Activated naive CD8-positive, alpha-beta T cell treated with anti-CD3 and anti-CD28 coated beads, Interleukin-2, amount 50 U/mL, for 24 hours (primary cell): ENCODE measurements around the gene CHST9.
"Not testable (repeated sequence)": the region's sequence is repeated elsewhere in the genome, so short reads cannot be mapped to it uniquely, and the experiment has no call there.

Experiments
- ATAC-seq: fragments of 150-1000 bp; cut with Tn5 transposase; one replicate; pipeline ENCODE4 v1.10.0; 2021
- DNase-seq: peaks from one replicate; pipeline ENCODE4 v3.0.0; 2021
- H3K27ac Mint-ChIP-seq: one replicate; pipeline ENCODE4 v1.8.0; 2021; ENCODE audit warnings: mild to moderate bottlenecking, mixed read lengths
- H3K27me3 Mint-ChIP-seq: one replicate; pipeline ENCODE4 v1.8.0; 2021; ENCODE audit warnings: mixed read lengths
- H3K36me3 Mint-ChIP-seq: one replicate; pipeline ENCODE4 v1.8.0; 2021; ENCODE audit warnings: low read depth, mixed read lengths
- H3K4me1 Mint-ChIP-seq: one replicate; pipeline ENCODE4 v1.8.0; 2021; ENCODE audit warnings: mixed read lengths
- H3K4me3 Mint-ChIP-seq: one replicate; pipeline ENCODE4 v1.8.0; 2021; ENCODE audit warnings: mild to moderate bottlenecking, moderate library complexity, mixed read lengths
- H3K9me3 Mint-ChIP-seq: one replicate; pipeline ENCODE4 v1.8.0; 2021; ENCODE audit warnings: mixed read lengths

CHST9 gene, protein sequence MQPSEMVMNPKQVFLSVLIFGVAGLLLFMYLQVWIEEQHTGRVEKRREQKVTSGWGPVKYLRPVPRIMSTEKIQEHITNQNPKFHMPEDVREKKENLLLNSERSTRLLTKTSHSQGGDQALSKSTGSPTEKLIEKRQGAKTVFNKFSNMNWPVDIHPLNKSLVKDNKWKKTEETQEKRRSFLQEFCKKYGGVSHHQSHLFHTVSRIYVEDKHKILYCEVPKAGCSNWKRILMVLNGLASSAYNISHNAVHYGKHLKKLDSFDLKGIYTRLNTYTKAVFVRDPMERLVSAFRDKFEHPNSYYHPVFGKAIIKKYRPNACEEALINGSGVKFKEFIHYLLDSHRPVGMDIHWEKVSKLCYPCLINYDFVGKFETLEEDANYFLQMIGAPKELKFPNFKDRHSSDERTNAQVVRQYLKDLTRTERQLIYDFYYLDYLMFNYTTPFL

GRCh38 chr18:27185025-27185763 lies at the start of gene CHST9:
Gene CHST9 (minus strand): TSS chr18:27185308. CDS start chr18:27142809, 42,499 bp downstream.
- peak; percentile 28 for ATAC-seq
- Mint-ChIP-seq H3K27me3 (peaks cover 31% of the 10 kb centered on the region), H3K4me1 (no peaks in the 10 kb centered on the region), H3K4me3 (no peak within 1 kb of the TSS), H3K36me3 (peaks cover 3% of the 10 kb centered on the region), H3K9me3 (peaks cover 11% of the 10 kb centered on the region), H3K27ac (no peak within 1 kb of the TSS)
- DNase-seq, result no peak

- ATAC-seq, result not testable (repeated sequence)
Measured at GRCh38 chr18:27232355-27232754, 47.2 kb upstream of the CHST9 start.

GRCh38 chr18:27231671-27232070 lies 46.6 kb upstream of the CHST9 start:
- H3K4me1 Mint-ChIP-seq, DNase-seq, H3K36me3 Mint-ChIP-seq, H3K27me3 Mint-ChIP-seq, ATAC-seq, H3K27ac Mint-ChIP-seq, H3K4me3 Mint-ChIP-seq: not testable (repeated sequence)
- peaks cover 10% of the 10 kb centered on the region for H3K9me3 Mint-ChIP-seq

More at GRCh38 chr18:27232355-27232754, 47.2 kb upstream of the CHST9 start:
- not testable (repeated sequence) for H3K36me3 Mint-ChIP-seq, H3K27me3 Mint-ChIP-seq, H3K9me3 Mint-ChIP-seq, DNase-seq, H3K4me3 Mint-ChIP-seq, H3K4me1 Mint-ChIP-seq, H3K27ac Mint-ChIP-seq

DNA sequence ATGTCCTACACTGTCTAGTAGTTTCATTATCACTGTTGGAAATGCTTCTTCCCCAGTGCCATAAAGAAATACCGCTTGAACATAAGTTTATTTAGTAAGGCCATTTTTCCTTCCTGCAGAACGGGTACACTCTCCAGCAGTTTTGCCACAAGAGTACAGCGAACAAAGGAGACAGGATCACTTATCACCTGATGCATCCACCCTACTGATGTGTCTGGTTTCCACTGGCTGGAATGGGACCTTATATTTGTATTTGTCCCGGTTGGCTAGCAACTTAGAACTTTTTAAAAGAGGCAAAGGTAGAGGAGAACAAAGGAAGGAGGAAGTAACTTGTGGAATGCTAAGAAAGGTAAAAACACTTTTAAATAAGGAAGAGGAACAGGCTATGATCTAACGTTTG lies 46.1 kb upstream of the CHST9 start:
- DNase-seq, ATAC-seq, H3K27me3 Mint-ChIP-seq, H3K36me3 Mint-ChIP-seq, H3K27ac Mint-ChIP-seq, H3K4me1 Mint-ChIP-seq, H3K4me3 Mint-ChIP-seq: not testable (repeated sequence)
- peaks cover 15% of the 10 kb centered on the region for H3K9me3 Mint-ChIP-seq

- H3K27me3 Mint-ChIP-seq, result no peaks in the 10 kb centered on the region
- no peak overlapping the region for H3K4me3 Mint-ChIP-seq
- H3K27ac Mint-ChIP-seq, result no peak overlapping the region
- no peaks in the 10 kb centered on the region for H3K4me1 Mint-ChIP-seq
- peaks cover 18% of the 10 kb centered on the region for H3K9me3 Mint-ChIP-seq
- DNase-seq, result no peak
- no peaks in the 10 kb centered on the region for H3K36me3 Mint-ChIP-seq
- ATAC-seq, result no peak
Measured at GRCh38 chr18:27227721-27228120, 42.6 kb upstream of the CHST9 start.

DNA sequence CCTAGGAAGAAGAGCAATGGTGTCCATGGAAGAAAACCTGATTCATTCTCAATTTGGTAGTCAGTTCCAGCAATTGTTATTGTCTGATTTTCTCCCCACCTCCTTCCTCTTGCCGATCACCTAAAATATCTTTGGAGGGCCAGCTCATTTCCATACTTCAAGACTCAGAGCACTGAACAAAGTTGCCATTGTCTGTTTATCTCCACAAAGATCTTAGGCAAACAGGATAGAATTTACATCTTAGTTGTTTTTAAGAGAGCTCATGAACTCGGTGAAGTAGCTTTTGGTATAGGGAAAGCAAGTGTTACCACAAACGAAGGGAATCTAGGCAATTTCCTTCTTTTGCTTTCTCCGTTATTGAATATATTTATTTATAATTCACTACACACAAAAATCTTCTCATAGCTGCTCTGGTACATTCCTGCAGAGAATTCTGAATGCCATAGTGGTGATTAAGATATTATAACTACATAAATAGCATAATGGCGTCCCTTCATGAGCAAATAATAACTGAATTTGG lies 41.5 kb upstream of the CHST9 start:
- ATAC-seq, result no peak
- Mint-ChIP-seq H3K27me3 (no peaks in the 10 kb centered on the region), H3K4me1 (no peaks in the 10 kb centered on the region), H3K36me3 (no peaks in the 10 kb centered on the region), H3K4me3 (no peak overlapping the region), H3K9me3 (peaks cover 18% of the 10 kb centered on the region), H3K27ac (no peak overlapping the region)
- no peak for DNase-seq

- DNase-seq (no peak), ATAC-seq (no peak)
- Mint-ChIP-seq H3K4me3 (no peak overlapping the region), H3K9me3 (peaks cover 13% of the 10 kb centered on the region), H3K27ac (no peak overlapping the region), H3K27me3 (no peaks in the 10 kb centered on the region), H3K36me3 (no peaks in the 10 kb centered on the region), H3K4me1 (no peaks in the 10 kb centered on the region)
Measured at GRCh38 chr18:27225947-27226481, 40.9 kb upstream of the CHST9 start.

- H3K4me3 Mint-ChIP-seq, result no peak overlapping the region
- no peak overlapping the region for H3K27ac Mint-ChIP-seq
- no peak for ATAC-seq
Measured at GRCh38 chr18:27223526-27224291, 38.6 kb upstream of the CHST9 start.

GRCh38 chr18:27214831-27215230 lies 29.7 kb upstream of the CHST9 start:
- H3K4me3 Mint-ChIP-seq, result no peak overlapping the region

More at GRCh38 chr18:27223526-27224291, 38.6 kb upstream of the CHST9 start:
- Mint-ChIP-seq H3K36me3 (no peaks in the 10 kb centered on the region), H3K9me3 (peaks cover 12% of the 10 kb centered on the region), H3K27me3 (no peaks in the 10 kb centered on the region), H3K4me1 (no peaks in the 10 kb centered on the region)
- no peak for DNase-seq

DNA sequence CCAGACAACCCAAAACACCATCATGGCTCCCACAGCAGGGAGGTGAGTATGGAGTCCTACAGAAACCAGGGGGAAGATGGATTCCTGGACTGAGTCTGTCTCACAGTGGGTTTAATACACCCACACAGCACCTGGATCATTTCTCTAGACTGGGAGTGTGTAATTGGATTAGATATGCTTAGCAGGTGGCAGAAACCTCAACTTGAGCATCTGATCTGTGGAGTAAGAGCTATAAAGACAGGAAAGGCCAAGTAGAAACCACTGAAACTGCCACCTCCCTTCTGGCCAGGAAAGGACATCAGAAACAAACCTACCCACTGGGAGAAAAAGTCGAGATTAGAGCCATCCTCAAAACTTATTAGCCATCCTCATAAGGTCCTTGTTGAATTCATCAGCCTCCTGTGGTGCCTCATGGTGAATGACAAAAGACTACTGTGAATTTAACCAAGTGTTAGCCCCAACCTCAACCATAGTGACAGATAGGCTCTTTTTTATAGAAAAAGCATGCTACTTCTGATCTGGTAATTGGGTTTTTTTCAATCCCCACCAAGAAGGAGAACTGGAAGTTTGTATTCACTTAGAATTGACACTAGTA lies 28.1 kb upstream of the CHST9 start:
- no peaks in the 10 kb centered on the region for H3K27me3 Mint-ChIP-seq
- H3K4me1 Mint-ChIP-seq, result no peaks in the 10 kb centered on the region
- peaks cover 10% of the 10 kb centered on the region for H3K9me3 Mint-ChIP-seq
- H3K36me3 Mint-ChIP-seq, result no peaks in the 10 kb centered on the region
- ATAC-seq, result no peak
- no peak for DNase-seq
- H3K27ac Mint-ChIP-seq, result no peak overlapping the region
- H3K4me3 Mint-ChIP-seq, result no peak overlapping the region

More at GRCh38 chr18:27214831-27215230, 29.7 kb upstream of the CHST9 start:
- no peak for DNase-seq
- Mint-ChIP-seq H3K9me3 (peaks cover 7% of the 10 kb centered on the region), H3K36me3 (no peaks in the 10 kb centered on the region), H3K27me3 (no peaks in the 10 kb centered on the region), H3K27ac (no peak overlapping the region), H3K4me1 (no peaks in the 10 kb centered on the region)
- no peak for ATAC-seq

DNA sequence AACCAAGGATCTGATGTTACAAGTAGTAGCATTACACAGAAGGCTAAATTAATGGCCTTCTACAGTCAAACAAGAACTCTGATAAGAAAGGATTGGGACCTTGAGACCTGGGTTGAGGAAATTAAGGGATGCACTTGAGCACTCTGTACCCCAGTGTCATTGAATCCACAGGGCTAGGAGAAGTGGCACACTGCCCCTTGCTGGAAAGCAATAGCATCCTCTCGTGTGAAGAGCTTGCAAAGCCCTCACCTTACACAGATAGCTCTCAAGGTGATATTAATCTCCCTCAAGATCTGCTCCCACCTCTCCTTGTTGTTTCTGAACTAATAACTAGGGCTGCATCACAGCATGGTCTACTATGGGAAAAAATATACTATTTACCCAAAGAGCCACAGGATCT lies 26.5 kb upstream of the CHST9 start:
- H3K27ac Mint-ChIP-seq, result no peak overlapping the region
- H3K27me3 Mint-ChIP-seq, result no peaks in the 10 kb centered on the region
- peaks cover 10% of the 10 kb centered on the region for H3K9me3 Mint-ChIP-seq
- no peak for ATAC-seq
- H3K36me3 Mint-ChIP-seq, result no peaks in the 10 kb centered on the region
- H3K4me1 Mint-ChIP-seq, result no peaks in the 10 kb centered on the region
- H3K4me3 Mint-ChIP-seq, result no peak overlapping the region
- DNase-seq, result no peak

DNA sequence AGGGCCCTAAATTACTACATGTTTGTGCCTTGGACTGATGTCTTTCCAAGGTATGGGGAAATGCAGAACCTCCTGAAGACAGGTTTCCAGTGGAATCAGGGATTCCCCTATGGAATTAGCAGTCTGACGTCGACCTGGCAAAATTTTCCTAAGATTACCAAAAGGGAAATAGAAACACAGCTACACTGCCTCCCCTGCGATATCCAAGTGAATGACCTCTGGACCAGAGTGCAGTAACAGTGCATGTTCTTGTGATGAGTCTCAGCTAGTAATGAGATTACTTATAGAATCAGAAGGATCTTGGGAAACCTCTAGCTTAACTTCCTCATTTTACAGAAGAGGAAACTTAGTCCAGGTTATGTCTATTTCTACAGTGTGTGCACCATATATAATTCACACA lies 21.3 kb upstream of the CHST9 start:
- H3K4me3 Mint-ChIP-seq, result no peak overlapping the region
- no peaks in the 10 kb centered on the region for H3K27me3 Mint-ChIP-seq
- no peak for ATAC-seq
- DNase-seq, result no peak
- H3K36me3 Mint-ChIP-seq, result no peaks in the 10 kb centered on the region
- no peaks in the 10 kb centered on the region for H3K4me1 Mint-ChIP-seq
- peaks cover 8% of the 10 kb centered on the region for H3K9me3 Mint-ChIP-seq
- no peak overlapping the region for H3K27ac Mint-ChIP-seq

- no peak for DNase-seq
- Mint-ChIP-seq H3K27me3 (no peaks in the 10 kb centered on the region), H3K4me3 (no peak overlapping the region), H3K27ac (no peak overlapping the region), H3K36me3 (no peaks in the 10 kb centered on the region), H3K9me3 (peaks cover 5% of the 10 kb centered on the region), H3K4me1 (no peaks in the 10 kb centered on the region)
- ATAC-seq, result no peak
Measured at GRCh38 chr18:27202741-27203140, 17.6 kb upstream of the CHST9 start.

- DNase-seq (no peak), ATAC-seq (no peak)
- Mint-ChIP-seq H3K9me3 (peaks cover 12% of the 10 kb centered on the region), H3K27ac (no peak overlapping the region), H3K36me3 (no peaks in the 10 kb centered on the region), H3K4me3 (no peak overlapping the region), H3K27me3 (no peaks in the 10 kb centered on the region), H3K4me1 (no peaks in the 10 kb centered on the region)
Measured at GRCh38 chr18:27198036-27198435, 12.9 kb upstream of the CHST9 start.
